Liver (tissue), 9 donors: ENCODE results near the gene ABCC8. TPM values are rescaled to one million over a fixed set of nuclear protein-coding genes. Genes with fewer than 3 reads are reported as not detected.

Experiments
- DNase-seq: peaks from one replicate; pipeline ENCODE4 v3.0.0-alpha.2; 2017; ENCODE audit warnings: low spot score
- H3K27ac ChIP-seq, 2 donors: one replicate each; pipeline ENCODE4 v1.7.0; 2013; ENCODE audit warnings: inconsistent platforms in 2 of 2, low read length in 2 of 2, control low read depth in 1 of 2, low read depth in 1 of 2, mild to moderate bottlenecking in 1 of 2
- H3K27me3 ChIP-seq, 4 donors: one replicate each; pipeline versions ENCODE4 v1.6.1 to v1.7.0; 2013; ENCODE audit warnings: low read length in 3 of 4, inconsistent platforms in 1 of 4, mild to moderate bottlenecking in 1 of 4, moderate library complexity in 1 of 4; ENCODE audit not compliant: control insufficient read depth in 4 of 4, insufficient read depth in 4 of 4
- H3K36me3 ChIP-seq, 4 donors: one replicate each; pipeline versions ENCODE4 v1.6.1 to v1.7.0; 2013; ENCODE audit warnings: low read length in 3 of 4, mild to moderate bottlenecking in 3 of 4, low read depth in 1 of 4, moderate library complexity in 1 of 4; ENCODE audit not compliant: control insufficient read depth in 4 of 4, insufficient read depth in 3 of 4
- H3K4me1 ChIP-seq, 4 donors: one replicate each; pipeline versions ENCODE4 v1.6.1 to v1.7.0; 2013; ENCODE audit warnings: low read length in 3 of 4, mild to moderate bottlenecking in 3 of 4, moderate library complexity in 1 of 4; ENCODE audit not compliant: control insufficient read depth in 4 of 4, insufficient read depth in 4 of 4
- H3K4me3 ChIP-seq, 3 donors: one replicate each; pipeline versions ENCODE4 v1.6.1 to v1.7.0; 2013; ENCODE audit warnings: low read length in 3 of 3, control low read depth in 1 of 3, low read depth in 1 of 3, mild to moderate bottlenecking in 1 of 3
- H3K9ac ChIP-seq, 2 donors: one replicate each; pipeline ENCODE4 v1.7.0; 2013; ENCODE audit warnings: low read length in 2 of 2, mild to moderate bottlenecking in 2 of 2, moderate library complexity in 2 of 2, control low read depth in 1 of 2, low read depth in 1 of 2
- H3K9me3 ChIP-seq, 4 donors: one replicate each; pipeline versions ENCODE4 v1.6.1 to v1.7.0; 2013; ENCODE audit warnings: low read length in 3 of 4; ENCODE audit not compliant: control insufficient read depth in 4 of 4
- FOXA2 ChIP-seq: IDR thresholded peaks from 2 replicates; pipeline ENCODE4 v1.6.1; 2016; ENCODE audit warnings: antibody characterized with exemption
- GABPA ChIP-seq, 2 donors: IDR thresholded peaks in 1 of 2; conservative IDR thresholded peaks in 1 of 2; 2 replicates each; pipeline ENCODE4 v1.6.1; 2016; ENCODE audit warnings: antibody characterized with exemption in 2 of 2, mild to moderate bottlenecking in 1 of 2, moderate library complexity in 1 of 2
- HNF4A ChIP-seq, 2 donors: conservative IDR thresholded peaks; 2 replicates each; pipeline ENCODE4 v1.6.1; 2016; ENCODE audit warnings: antibody characterized with exemption in 2 of 2, mild to moderate bottlenecking in 2 of 2
- JUND ChIP-seq, 2 donors: IDR thresholded peaks; 2 replicates each; pipeline ENCODE4 v1.6.1; 2016; ENCODE audit warnings: antibody characterized with exemption in 2 of 2
- MAX ChIP-seq: IDR thresholded peaks from 2 replicates; pipeline ENCODE4 v1.6.1; 2016; ENCODE audit warnings: antibody characterized with exemption
- RAD21 ChIP-seq, 2 donors: IDR thresholded peaks; 2 replicates each; pipeline ENCODE4 v1.6.1; 2016; ENCODE audit warnings: antibody characterized with exemption in 2 of 2, mild to moderate bottlenecking in 2 of 2
- REST ChIP-seq: IDR thresholded peaks from 2 replicates; pipeline ENCODE4 v1.6.1; 2016; ENCODE audit warnings: antibody characterized with exemption, mild to moderate bottlenecking
- RXRA ChIP-seq, 2 donors: IDR thresholded peaks; 2 replicates each; pipeline ENCODE4 v1.6.1; 2017 to 2018; ENCODE audit warnings: antibody characterized with exemption in 2 of 2, mild to moderate bottlenecking in 1 of 2
- WGBS: extraction: QIAGEN DNeasy Blood & Tissue Kit; methylation state at CpG from one replicate; pipeline ENCODE4 v1.1.7; 2013; 5-methylcytosine and 5-hydroxymethylcytosine counted together
- polyA plus RNA-seq, 2 donors: library from polyadenylated mRNA; stranded (reverse) in 1 of 2; unstranded in 1 of 2; fragments of 200-250 nt in 1 of 2; fragments of >200 nt in 1 of 2; fragmentation: Nextera tagmentation in 1 of 2; extraction: Ambion mirVana in 1 of 2; gene quantifications; one replicate each; pipeline versions ENCODE4 v1.2.1 to v1.2.3, GENCODE V29; 2013 to 2015
- total RNA-seq, 2 donors: library from RNA; depleted of rRNA; stranded (reverse); fragments of >200 nt; gene quantifications; one replicate each; pipeline ENCODE4 v1.2.3, GENCODE V29; 2014
- donor health status: healthy.
- donor health status: healthy.
- donor health status: healthy.
- donor health status: healthy.
- donor health status: healthy.

ABCC8 gene
- total and polyA plus RNA-seq, 4 donors = 0.16 to 0.25 TPM; not detected in 2

GRCh38 chr11:17399236-17399635 lies 77.4 kb downstream of the ABCC8 start (continued):
- TF ChIP-seq REST (no peak), RXRA (IDR thresholded peaks at IDR 0.05) (no peak)

GRCh38 chr11:17397311-17398002 lies 79.2 kb downstream of the ABCC8 start:
- H3K4me1 ChIP-seq = no peaks in the 10 kb centered on the region
- H3K9me3 ChIP-seq = no peaks in the 10 kb centered on the region
- H3K36me3 ChIP-seq = no peaks in the 10 kb centered on the region
- no peaks in the 10 kb centered on the region for H3K27me3 ChIP-seq
- DNase-seq = no peak
- no peak overlapping the region for H3K27ac ChIP-seq
- 95% methylated on average over 14 of the region's 14 CpGs for WGBS
- no peak for TF ChIP-seq FOXA2
- no peak for TF ChIP-seq GABPA (IDR thresholded peaks at IDR 0.05 in 1 of 2, conservative IDR thresholded peaks at IDR 0.05 in 1 of 2)
- H3K4me3 ChIP-seq = no peak overlapping the region
- H3K9ac ChIP-seq = no peak overlapping the region

- TF ChIP-seq REST (no peak), MAX (no peak), HNF4A (conservative IDR thresholded peaks at IDR 0.05) (no peak), JUND (IDR thresholded peaks at IDR 0.05) (no peak), RAD21 (IDR thresholded peaks at IDR 0.05) (no peak)
- Histone ChIP-seq H3K27ac (no peak overlapping the region), H3K9me3 (no peaks in the 10 kb centered on the region), H3K4me3 (no peak overlapping the region), H3K27me3 (no peaks in the 10 kb centered on the region), H3K36me3 (no peaks in the 10 kb centered on the region), H3K4me1 (no peaks in the 10 kb centered on the region), H3K9ac (no peak overlapping the region)
- DNase-seq = no peak
- 92% methylated on average over 22 of the region's 22 CpGs for WGBS
These were observed 79.9 kb downstream of the ABCC8 start for GRCh38 chr11:17396598-17397310.
